NCI-H2107 (cell line): ENCODE measurements around the gene NTNG1.

Source experiments
- DNase-seq: peaks from one replicate; lab custom pipeline; 2025; lab: John Stamatoyannopoulos, UW

NTNG1 gene

DNA sequence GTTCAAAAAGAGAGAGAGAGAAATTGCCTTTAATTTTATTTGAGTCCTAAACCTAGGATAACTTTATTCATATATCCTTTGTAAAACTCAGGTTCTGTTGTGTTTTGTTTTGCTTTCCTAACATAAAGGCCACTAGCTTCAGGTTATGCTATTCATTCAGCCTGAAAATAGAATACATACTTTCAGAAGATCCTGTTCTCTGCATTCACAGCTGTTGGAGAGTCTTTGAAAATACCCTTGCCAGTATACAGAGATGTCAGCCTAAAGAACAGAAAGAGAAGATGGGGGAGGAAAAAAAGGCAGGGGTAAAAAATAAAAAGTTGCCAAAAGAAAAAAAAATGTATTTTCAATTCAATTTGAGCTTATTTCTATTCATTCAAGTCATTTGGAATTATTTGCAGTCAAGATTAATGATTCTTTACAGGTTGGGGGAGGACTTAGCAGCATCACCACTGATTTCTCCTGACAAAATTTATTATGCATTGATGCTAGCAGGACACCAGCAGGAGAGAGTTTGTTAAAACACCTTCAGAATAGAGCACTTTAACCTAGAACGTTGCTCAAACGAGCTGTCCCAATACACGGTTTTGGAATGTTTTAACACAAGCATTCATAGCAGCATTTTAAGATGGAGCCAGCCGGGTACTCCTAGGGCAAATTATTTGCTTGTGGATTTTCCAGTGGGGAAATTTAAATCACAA, 318.5 kb downstream of the NTNG1 start:
- no peak for DNase-seq

DNA sequence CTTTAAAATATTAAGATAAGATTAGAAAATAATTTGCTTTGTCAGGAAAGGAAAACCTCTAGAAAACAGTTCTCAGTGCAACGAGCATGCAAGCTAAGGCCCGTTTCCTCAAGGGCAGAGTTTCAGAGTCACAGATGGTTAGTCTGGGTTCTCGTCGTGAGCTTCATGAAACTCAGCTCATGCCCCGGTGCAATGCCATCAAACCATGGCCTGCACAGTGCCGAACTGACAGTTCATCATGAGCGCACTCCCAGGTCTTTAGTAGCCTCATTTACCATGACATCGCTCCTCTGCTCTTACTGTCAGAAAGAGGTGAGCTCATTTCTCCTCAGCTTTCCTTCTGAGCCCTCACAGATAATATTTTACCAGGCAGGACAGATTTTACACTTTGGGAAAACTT, 319.2 kb downstream of the NTNG1 start:
- no peak for DNase-seq

DNA sequence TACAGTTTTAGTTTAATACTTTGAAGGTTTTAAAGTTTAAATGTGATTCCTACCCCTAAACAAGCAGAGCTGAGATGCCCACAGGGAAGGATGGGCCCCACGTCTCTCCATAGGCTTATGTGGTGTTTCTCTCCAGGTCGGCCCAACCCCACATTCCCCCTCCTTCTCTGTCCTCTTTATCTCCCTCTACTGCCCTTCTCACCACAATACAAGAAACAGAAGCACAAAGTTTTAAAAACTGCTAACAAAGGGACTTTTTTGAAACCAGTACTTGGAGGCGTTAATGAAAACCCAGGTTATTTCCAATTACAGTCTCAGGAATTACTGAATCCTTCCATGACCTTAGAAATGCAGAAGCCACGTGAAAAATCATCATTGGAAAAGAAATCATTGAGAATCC, 324.0 kb downstream of the NTNG1 start:
- no peak for DNase-seq

DNA sequence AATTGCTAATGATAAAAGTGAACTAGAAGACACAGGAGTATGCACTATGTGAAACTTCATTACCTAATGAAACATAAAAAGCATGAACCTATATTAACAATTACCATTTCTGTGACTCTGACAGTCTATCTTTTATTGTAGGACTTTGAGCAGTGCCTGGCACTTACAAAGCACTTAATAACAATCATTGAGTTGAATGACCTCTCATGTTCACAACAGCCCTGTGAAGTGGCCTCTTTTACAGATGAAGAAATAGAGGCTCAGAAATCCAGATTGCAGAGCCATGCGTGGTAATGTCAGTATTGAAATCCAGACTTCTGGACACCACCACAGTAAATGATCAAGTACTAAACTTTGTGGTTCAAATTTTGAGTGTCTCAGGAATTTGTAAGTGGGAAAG, 326.4 kb downstream of the NTNG1 start:
- DNase-seq, result no peak

DNA sequence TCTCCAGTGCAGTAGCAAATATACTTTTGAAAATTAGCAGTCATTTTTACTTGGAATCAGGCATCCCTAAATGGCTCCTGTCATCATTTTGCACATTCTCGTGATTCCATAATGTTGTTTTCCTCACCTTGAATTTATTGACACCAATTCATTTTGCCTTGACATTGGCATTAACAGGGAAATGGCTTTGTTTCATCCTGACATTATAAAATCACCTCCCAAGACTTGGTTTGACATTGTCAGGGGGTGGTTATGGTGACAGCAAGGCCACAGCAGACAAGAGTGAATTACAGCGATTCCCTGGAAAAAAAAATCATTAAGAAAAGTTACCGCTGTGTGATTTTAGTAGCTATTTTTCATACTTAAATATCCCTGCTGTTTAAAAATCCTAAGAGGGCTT, 327.0 kb downstream of the NTNG1 start:
- no peak for DNase-seq

DNA sequence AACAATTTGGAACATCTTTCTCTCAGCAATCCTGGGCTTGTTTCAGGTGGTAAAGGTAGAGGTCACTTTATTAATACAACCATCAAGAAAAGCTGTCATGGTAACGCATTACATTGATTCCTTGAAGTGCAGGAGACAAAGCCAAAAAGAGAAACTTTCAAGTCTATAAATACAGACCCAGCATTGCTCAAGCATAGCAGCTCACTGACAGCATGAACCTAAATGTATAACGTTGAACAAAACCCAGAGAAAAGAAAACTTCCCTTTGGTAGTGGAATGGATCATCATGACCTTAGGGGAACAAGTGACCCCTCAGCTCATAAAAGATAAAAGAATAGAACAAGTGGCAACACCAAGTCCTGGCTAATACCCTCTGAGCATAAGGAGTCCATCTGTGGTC, 332.2 kb downstream of the NTNG1 start:
- DNase-seq, result no peak

DNA sequence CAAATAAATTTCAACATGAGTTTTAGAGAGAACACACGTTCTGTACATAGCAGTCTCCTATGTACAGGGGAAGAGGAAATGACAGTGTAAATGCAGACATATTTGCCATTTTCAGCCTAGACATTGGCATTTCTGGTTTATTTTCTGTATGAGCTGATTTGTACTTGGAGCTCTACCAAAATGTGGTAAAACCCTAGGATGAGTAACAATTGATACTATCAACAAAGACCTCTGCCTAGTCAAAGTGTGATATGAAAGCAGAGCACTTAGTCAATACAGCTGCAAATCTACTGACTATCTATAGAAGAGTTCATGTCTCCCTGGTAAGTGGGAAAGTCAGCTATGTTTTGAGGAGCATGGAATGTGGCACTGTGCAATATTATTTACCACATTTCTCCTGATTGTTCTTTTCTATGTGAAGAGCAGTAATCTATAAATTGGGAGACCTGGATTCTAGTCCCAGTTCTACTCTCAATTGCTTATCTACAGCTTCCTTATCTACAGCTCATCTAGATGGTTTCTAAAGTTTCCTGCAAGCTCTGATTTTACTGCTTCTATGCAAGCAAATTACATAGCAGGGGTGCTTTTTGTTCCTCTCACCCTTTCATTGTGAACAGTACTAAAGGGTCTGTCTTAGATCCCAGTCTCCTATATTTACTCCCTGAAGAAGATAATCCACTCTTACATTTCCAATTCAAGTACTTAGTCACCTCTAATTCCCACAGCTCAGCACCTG, 334.2 kb downstream of the NTNG1 start:
- no peak for DNase-seq

DNA sequence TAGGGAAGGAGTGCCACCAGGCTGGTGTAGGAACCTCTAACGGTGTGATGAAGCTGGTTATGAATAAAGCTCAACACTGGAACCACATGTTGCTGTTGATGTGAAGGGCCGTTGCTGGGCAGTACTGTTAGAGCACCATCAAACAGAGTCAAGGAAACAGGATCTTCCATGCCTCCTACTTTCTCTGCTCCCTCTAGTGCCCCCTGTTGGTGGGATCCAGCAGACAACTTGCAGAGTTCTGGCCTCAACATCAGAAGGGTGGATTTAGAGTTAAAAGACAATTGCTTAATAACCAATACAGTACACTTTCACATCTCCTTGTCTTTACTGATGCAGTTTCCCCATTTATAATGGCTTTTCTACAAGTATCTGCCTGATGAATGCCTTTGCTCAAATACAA, 336.4 kb downstream of the NTNG1 start:
- DNase-seq, result no peak

DNA sequence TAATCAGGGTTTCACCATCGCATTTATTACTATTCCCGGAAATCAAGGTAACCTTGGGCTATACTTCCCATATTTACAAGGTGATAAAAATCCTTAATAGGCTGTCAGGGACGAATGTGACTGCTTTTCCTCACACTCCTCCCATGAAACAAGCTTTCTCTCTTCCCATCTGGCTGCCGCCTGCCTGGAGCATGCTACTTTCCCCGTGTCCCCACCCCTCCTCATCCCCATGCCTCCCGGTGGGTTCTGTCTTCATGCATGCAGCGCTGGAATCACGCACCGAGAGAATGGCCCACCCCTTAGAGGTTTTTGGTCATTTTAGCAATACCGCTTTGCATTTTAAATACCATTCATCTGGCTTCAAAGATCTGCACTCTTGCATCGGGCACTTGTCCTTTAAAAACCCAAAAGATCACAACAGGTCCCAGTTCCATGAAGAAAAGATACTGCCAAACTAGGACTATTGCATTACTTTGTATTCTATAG, 339.1 kb downstream of the NTNG1 start:
- no peak for DNase-seq

DNA sequence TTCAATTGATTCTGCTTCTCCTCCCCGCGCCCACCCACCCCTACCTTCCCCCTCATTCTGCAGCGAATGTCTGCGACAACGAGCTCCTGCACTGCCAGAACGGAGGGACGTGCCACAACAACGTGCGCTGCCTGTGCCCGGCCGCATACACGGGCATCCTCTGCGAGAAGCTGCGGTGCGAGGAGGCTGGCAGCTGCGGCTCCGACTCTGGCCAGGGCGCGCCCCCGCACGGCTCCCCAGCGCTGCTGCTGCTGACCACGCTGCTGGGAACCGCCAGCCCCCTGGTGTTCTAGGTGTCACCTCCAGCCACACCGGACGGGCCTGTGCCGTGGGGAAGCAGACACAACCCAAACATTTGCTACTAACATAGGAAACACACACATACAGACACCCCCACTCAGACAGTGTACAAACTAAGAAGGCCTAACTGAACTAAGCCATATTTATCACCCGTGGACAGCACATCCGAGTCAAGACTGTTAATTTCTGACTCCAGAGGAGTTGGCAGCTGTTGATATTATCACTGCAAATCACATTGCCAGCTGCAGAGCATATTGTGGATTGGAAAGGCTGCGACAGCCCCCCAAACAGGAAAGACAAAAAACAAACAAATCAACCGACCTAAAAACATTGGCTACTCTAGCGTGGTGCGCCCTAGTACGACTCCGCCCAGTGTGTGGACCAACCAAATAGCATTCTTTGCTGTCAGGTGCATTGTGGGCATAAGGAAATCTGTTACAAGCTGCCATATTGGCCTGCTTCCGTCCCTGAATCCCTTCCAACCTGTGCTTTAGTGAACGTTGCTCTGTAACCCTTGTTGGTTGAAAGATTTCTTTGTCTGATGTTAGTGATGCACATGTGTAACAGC, 339.9 kb downstream of the NTNG1 start:
- DNase-seq, result no peak

DNA sequence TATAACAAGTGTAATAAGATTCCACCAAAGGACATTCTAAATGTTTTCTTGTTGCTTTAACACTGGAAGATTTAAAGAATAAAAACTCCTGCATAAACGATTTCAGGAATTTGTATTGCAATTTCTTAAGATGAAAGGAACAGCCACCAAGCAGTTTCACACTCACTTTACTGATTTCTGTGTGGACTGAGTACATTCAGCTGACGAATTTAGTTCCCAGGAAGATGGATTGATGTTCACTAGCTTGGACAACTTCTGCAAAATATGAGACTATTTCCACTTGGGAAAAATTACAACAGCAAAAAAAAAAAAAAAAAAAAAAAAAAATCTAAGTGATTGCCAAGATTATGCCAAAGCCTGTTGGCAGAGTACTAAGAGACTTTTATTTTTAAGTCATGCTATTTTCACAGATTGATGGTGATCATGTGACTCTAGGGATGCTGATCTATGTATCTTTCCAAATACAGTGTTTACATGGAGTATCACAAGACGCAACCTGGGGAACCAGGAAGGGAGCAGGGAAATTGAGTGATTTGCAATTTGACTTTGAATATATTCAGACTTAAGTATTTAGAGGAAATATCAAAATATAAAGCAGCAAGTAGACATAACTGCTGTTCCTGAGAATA, 341.0 kb downstream of the NTNG1 start:
- DNase-seq, result no peak

DNA sequence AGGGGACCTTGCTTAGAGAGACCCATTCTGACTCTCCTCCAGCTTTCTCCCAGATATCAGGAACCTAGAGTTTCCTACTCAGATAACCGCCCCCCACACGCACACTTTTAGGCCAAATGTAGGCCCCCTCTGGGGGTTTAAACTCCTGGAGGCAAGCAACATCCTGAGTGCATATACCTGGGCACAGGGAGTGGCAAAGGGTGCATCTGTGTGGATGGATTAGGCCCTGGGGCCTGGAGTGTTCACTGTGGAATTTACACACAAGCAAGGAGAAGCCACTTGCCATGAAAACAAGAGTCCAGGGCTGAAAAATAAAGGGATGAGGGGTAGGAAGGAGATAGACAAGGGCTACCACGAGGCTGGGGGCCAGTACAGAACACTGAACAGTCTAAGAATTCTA, 343.1 kb downstream of the NTNG1 start:
- DNase-seq, result no peak

DNA sequence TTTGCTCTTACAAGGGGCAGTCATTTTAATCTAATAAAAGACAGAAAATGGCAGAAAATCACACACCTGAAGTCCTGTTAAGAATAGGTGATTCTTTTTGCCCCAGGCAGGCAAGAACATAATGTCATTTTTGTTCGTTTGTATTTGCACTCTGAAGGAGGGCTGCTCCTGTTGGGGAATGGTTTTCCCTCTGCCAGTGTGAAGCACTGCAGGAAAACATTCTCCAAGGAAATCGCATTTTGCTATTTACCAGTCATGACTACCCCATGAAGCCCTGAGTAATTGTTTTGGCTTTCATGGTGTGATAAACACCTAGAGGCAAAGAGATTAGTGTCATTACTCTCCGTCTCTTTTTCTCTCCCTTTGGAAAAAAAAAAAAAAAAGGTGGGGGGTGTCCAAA, 345.5 kb downstream of the NTNG1 start:
- DNase-seq, result no peak

DNA sequence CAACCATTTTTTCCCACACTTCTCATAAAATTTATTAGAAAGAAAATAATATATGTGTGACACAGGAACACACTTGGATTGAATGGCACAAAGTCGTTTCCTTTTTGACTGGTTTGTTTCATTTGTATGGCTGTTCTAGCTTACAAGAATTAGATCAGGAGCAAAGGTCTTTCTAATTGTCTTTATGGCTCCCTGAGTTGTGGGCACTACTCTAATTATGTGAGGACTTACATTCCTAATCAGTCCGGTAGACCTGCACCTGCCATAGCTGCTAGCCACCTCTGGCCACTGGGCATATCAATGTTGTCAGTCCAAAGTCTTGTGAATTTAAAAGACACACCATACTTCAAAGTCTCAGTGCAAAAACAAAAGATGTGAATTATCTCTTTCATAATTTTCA, 346.7 kb downstream of the NTNG1 start:
- DNase-seq, result no peak

DNA sequence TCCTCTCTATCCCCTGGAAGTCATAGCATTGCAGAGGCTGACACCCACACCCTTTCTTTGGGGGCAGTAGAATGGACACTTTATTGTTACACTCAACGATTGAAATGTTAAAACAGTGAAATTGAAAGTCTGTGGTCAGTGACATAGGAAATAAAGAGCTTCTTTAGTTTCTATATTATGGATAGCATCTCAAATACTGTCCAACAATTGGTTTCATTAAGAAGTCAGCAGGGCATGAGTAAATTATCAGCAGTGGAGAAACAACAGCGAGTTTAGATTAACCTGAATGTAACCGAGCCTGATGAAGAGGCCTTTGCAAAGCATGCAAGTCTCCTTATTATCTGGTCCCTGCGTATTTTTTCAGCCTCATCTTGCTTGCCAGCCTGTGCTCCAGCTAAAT, 350.7 kb downstream of the NTNG1 start:
- no peak for DNase-seq

DNA sequence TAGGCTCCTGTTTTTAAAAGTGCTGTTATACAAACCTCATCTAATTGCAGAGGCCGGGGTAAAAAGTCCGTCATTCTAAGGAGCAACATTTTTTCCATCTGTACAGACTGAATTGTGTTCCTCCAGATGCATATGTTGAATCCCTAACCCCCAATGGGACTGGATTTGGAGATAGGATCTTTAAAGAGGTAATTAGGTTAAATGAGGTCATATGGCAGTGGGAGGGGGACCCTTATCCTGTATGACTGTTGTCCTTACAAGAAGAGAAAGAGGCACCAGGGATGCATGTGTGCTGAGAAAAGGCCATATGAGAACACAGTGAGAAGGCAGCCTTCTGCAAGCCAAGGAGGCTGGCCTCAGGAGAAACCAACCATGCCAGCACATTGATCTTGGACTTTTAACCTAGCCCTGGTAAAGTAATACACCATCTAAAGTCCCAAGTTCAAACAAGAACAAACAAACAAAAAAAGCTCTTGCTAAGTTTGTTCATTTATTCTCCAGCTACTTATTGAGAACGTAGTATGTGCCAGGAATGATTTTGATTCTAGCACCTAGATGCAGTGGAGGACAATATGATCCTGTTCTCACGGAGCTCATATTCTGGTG, 352.4 kb downstream of the NTNG1 start:
- DNase-seq, result no peak

DNA sequence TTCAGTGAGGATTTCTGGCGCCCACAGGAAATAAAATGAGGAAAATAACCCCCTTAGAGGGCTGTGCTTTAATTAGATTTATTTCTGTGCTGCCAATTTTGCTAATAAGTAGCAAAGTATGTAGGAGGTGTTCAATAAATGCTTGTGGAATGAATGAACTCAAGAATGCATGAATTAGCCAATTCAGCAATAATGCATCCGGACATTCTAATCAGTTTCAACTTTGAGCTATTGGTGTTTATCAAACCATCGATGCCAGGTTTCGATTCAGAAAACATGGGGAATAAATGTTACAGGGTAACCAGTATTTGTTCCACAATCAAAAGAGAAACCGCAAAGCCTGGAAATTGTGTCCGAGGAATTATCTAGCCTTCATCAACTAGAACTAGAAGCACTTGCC, 353.2 kb downstream of the NTNG1 start:
- no peak for DNase-seq

DNA sequence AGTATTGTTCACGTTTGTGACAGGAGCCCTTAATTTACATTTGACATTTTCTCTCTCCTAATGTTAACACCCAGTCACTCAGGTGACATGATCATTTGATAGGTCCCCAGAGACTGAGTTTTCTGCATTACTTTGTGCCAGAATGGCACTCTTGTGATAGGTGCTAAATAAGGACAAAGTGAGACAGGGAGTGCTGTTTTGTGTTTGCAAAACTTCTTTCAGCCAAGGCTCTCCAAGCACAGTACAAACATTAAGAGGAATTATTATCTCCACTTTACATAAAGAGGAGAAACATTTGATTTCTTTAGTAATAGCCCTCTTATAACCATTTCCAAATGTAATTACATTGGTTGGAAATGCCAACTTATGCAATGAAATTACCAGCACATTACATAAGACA, 355.2 kb downstream of the NTNG1 start:
- peak; percentile 54 for DNase-seq

DNA sequence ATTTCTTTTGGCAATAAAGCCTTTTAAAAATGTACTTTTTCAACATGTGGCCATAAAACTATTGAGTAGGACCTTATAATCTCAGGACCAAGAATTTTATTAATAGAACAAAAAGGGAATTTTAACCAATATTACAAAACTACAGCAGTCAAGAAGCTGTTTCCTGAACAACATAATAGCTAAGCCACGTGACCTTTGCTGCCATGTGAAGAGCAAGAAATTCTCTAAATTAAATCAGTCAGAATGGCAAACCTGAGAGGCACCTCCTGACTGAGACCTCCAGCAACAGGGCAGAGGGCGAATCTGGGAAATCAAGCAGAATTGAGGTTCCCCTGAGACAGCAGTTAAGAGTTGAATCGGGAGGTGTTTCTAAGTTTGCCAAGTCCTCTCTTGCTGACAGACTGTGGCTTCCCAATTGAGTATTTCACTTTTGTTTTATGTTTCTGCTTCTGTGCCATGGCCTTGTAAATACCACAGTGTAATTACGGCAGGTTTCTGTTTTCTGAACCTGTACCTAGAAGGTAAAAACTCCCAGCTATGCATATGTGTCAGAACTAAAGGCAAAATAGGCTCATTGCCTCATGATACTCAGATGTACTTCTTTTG, 358.4 kb downstream of the NTNG1 start:
- no peak for DNase-seq

DNA sequence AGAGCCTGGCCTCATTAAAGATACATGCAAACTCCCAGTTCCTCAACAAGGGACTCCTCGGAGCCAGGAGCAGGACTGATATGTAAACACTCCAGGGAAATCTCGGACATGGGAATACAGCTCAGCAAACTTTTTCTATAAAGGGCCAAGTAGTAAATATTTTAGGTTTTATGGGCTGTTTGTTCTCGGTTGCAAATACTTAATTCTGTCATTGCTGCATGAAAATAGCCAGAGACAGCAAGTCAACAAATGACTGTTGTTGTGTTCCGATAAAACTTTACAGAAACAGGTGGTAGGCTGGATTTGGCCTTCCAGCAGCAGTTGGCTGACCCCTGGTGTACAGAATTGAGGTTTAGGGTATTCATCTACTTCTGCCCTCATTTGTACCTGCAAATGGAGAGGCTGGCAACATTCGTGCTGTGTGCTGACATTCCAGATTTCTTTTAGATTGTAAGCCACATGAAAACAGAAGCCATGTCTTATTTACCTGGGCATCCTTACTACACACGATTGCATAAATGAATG, 360.3 kb downstream of the NTNG1 start:
- no peak for DNase-seq

DNA sequence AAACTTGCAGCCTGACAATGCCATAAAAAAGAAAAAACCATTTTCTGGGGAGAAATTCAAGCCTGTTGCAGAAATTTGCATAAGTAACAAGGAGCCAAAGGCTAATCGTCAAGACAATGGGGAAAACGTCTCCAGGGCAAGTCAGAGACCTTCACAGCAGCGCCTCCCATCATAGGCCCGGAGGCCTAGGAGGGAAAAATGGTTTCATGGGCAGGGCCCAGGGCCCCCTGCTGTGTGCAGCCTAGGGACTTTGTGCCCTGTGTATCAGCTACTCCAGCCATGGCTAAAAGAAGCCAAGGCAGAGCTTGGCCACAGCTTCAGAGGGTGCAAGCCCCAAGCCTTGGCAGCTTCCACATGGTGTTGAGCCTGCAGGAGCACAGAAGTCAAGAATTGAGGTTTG, 369.5 kb downstream of the NTNG1 start:
- DNase-seq, result no peak
